Gastroesophageal sphincter (tissue), 4 donors: ENCODE results near the gene HCN3. TPM values are rescaled to one million over a fixed set of nuclear protein-coding genes. Genes with fewer than 3 reads are reported as not detected.

Experiments used
- ATAC-seq: fragments of 150-250 bp; one replicate; pipeline ENCODE4 v1.9.1; 2016; ENCODE audit warnings: mild to moderate bottlenecking, moderate library complexity
- H3K27ac ChIP-seq, 4 donors: fragments of 200-600 bp; sonication (generic) in 3 of 4; 1 replicate in 3 of 4; 2 replicates in 1 of 4; pipeline ENCODE4 v1.5.1; 2016 to 2019
- H3K27me3 ChIP-seq: fragments of 200-600 bp; sonication (generic); one replicate; pipeline ENCODE4 v1.5.1; 2019
- H3K36me3 ChIP-seq, 2 donors: fragments of 200-600 bp; sonication (generic); one replicate each; pipeline ENCODE4 v1.5.1; 2019; ENCODE audit warnings: control low read depth in 1 of 2
- H3K4me1 ChIP-seq, 3 donors: fragments of 200-600 bp; sonication (generic); 1 replicate in 2 of 3; 2 replicates in 1 of 3; pipeline ENCODE4 v1.5.1; 2016 to 2019; ENCODE audit warnings: control low read depth in 2 of 3
- H3K4me3 ChIP-seq, 2 donors: fragments of 200-600 bp; sonication (generic); one replicate each; pipeline ENCODE4 v1.5.1; 2019; ENCODE audit warnings: mild to moderate bottlenecking in 1 of 2, moderate library complexity in 1 of 2
- H3K9me3 ChIP-seq, 3 donors: fragments of 200-600 bp; sonication (generic); one replicate each; pipeline ENCODE4 v1.5.1; 2017 to 2019; ENCODE audit warnings: control low read depth in 2 of 3
- EP300 ChIP-seq: sonication (generic); formaldehyde crosslinking; IDR thresholded peaks from one replicate; pipeline ENCODE4 v1.6.1; 2017; ENCODE audit warnings: antibody characterized with exemption, mild to moderate bottlenecking
- POLR2A ChIP-seq, 2 donors: fragments of 450-650 bp; IDR thresholded peaks; one replicate each; pipeline ENCODE4 v1.6.1; 2017; ENCODE audit warnings: antibody characterized with exemption in 2 of 2, mild to moderate bottlenecking in 2 of 2, moderate library complexity in 1 of 2
- POLR2AphosphoS5 ChIP-seq: sonication (generic); formaldehyde crosslinking; IDR thresholded peaks from one replicate; pipeline ENCODE4 v1.6.1; 2017; ENCODE audit warnings: antibody characterized with exemption
- WGBS, 2 donors: methylation state at CpG; one replicate each; pipeline ENCODE4 v1.1.5; 2018; ENCODE audit warnings: low coverage in 1 of 2; 5-methylcytosine and 5-hydroxymethylcytosine counted together
- total RNA-seq, 4 donors: library from RNA; depleted of rRNA; stranded (reverse); fragments of >200 nt; gene quantifications; one replicate each; pipeline ENCODE4 v1.1.0, GENCODE V29; 2016
- TF ChIP-seq, protein P1 (sequence below), 4 experiments: fragments of 200-600 bp in 2 of 4; fragments of 450-650 bp in 2 of 4; sonication (generic) in 1 of 4; IDR thresholded peaks; one replicate each; pipeline ENCODE4 v1.5.1; 2017 to 2019; ENCODE audit warnings: antibody characterized with exemption in 4 of 4, mild to moderate bottlenecking in 2 of 4, moderate library complexity in 2 of 4

Gene HCN3
- total RNA-seq, 4 donors from 2014 or later, result 0.47 to 2.2 (median 1.6) TPM

- Histone ChIP-seq H3K27ac (no peak overlapping the region), H3K9me3 (no peaks in the 10 kb centered on the region), H3K4me3 (no peak overlapping the region), H3K36me3 (peaks cover 0 to 66% of the 10 kb centered on the region in 2 donors), H3K4me1 (peaks cover 0 to 23% (median 14%) of the 10 kb centered on the region in 3 donors), H3K27me3 (no peaks in the 10 kb centered on the region)
- TF ChIP-seq, protein P1, sequence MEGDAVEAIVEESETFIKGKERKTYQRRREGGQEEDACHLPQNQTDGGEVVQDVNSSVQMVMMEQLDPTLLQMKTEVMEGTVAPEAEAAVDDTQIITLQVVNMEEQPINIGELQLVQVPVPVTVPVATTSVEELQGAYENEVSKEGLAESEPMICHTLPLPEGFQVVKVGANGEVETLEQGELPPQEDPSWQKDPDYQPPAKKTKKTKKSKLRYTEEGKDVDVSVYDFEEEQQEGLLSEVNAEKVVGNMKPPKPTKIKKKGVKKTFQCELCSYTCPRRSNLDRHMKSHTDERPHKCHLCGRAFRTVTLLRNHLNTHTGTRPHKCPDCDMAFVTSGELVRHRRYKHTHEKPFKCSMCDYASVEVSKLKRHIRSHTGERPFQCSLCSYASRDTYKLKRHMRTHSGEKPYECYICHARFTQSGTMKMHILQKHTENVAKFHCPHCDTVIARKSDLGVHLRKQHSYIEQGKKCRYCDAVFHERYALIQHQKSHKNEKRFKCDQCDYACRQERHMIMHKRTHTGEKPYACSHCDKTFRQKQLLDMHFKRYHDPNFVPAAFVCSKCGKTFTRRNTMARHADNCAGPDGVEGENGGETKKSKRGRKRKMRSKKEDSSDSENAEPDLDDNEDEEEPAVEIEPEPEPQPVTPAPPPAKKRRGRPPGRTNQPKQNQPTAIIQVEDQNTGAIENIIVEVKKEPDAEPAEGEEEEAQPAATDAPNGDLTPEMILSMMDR (IDR thresholded peaks at IDR 0.05), result no peak
- no peak for TF ChIP-seq POLR2AphosphoS5
- TF ChIP-seq POLR2A (IDR thresholded peaks at IDR 0.05), result no peak
- no peak for TF ChIP-seq EP300
- WGBS, 2 donors, result 66 to 75% methylated on average over 2 to 5 of the region's 8 CpGs
- ATAC-seq, result no peak
These were observed 36.0 kb downstream of the HCN3 start for GRCh38 chr1:155313261-155313660.

DNA sequence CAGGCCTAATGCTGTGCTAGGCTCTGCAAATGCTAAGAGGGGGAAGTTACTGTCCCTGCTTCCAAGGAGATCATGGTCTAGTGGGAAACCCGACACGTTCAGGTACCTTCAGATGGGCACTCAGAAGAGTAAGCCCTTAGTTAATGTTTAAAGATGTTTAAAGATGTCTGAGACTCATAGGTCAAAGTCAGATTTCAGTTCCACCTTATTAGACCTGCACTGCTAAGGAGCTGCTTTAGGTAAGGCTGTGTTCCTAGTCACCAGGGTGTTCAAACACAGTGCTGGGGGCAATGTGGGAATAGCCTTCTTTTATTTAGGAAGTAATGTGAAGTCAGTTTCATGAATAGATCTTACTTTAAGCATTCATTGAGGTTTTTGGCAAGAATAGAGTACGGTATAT, 39.7 kb downstream of the HCN3 start:
- Histone ChIP-seq H3K9me3 (no peaks in the 10 kb centered on the region), H3K36me3 (peaks cover 0 to 57% of the 10 kb centered on the region in 2 donors), H3K4me1 (peaks cover 0 to 24% (median 14%) of the 10 kb centered on the region in 3 donors), H3K27ac (no peak overlapping the region), H3K27me3 (no peaks in the 10 kb centered on the region), H3K4me3 (no peak overlapping the region)
- WGBS, 2 donors, result 75 to 80% methylated on average over 1 to 3 of the region's 3 CpGs
- TF ChIP-seq, protein P1 (IDR thresholded peaks at IDR 0.05), result no peak
- no peak for TF ChIP-seq POLR2A (IDR thresholded peaks at IDR 0.05)
- no peak for TF ChIP-seq POLR2AphosphoS5
- TF ChIP-seq EP300, result no peak
- ATAC-seq, result no peak

DNA sequence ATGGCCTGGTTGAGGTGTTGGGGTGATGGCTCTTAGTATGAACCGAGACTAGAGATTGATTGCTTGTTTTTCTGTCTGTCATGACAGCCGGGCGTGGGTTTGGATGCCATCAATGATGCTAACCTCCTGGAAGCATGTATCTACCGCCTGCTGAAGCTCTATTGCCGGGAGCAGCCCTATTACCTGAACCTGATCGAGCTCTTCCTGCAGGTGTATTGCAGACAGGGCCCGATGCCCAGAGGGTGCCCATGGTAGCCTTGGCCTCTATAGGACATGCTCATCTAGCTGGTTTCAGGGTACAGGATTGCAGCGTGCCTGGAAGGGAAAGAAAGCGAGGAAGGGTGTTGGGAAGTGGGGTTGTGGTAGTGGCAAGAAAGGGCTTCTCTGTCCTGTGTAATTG, 40.8 kb downstream of the HCN3 start:
- no peaks in the 10 kb centered on the region for H3K27me3 ChIP-seq
- H3K4me1 ChIP-seq, result peaks cover 0 to 34% (median 17%) of the 10 kb centered on the region in 3 donors
- H3K36me3 ChIP-seq, result peaks cover 0 to 45% of the 10 kb centered on the region in 2 donors
- WGBS, 2 donors, result 79 to 86% methylated on average over 4 of the region's 9 CpGs
- no peak overlapping the region for H3K27ac ChIP-seq
- ATAC-seq, result no peak
- no peak overlapping the region for H3K4me3 ChIP-seq
- no peak for TF ChIP-seq POLR2AphosphoS5
- no peak for TF ChIP-seq POLR2A (IDR thresholded peaks at IDR 0.05)
- TF ChIP-seq EP300, result no peak
- TF ChIP-seq, protein P1 (IDR thresholded peaks at IDR 0.05), result no peak
- no peaks in the 10 kb centered on the region for H3K9me3 ChIP-seq

DNA sequence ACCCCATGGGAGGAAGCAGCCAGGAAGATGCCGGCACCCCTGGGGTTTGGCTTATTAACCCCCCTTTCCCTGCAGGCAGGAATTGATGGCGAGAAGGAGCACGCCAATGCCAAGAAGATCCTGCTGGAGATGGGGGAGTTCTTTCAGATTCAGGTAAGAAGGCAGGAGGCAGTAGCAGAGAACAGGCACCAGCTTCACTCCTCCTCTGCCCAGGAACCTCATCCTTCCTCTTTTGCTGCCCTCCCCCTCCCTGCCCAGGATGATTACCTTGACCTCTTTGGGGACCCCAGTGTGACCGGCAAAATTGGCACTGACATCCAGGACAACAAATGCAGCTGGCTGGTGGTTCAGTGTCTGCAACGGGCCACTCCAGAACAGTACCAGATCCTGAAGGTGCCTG, 42.3 kb downstream of the HCN3 start:
- 88 to 94% methylated on average over 3 of the region's 5 CpGs for WGBS, 2 donors
- TF ChIP-seq POLR2A (IDR thresholded peaks at IDR 0.05) (no peak), EP300 (no peak), POLR2AphosphoS5 (no peak)
- TF ChIP-seq, protein P1 (IDR thresholded peaks at IDR 0.05), result no peak
- peaks cover 0 to 36% (median 17%) of the 10 kb centered on the region in 3 donors for H3K4me1 ChIP-seq
- no peaks in the 10 kb centered on the region for H3K27me3 ChIP-seq
- ATAC-seq, result no peak
- H3K27ac ChIP-seq, result peak overlapping the region in 1 of 4 donors; percentile 98
- H3K36me3 ChIP-seq, result peaks cover 0 to 31% of the 10 kb centered on the region in 2 donors
- no peaks in the 10 kb centered on the region for H3K9me3 ChIP-seq
- H3K4me3 ChIP-seq, result no peak overlapping the region

GRCh38 chr1:155320252-155320651, 43.0 kb downstream of the HCN3 start:
- Histone ChIP-seq H3K4me1 (peaks cover 0 to 43% (median 17%) of the 10 kb centered on the region in 3 donors), H3K9me3 (no peaks in the 10 kb centered on the region), H3K27me3 (no peaks in the 10 kb centered on the region), H3K27ac (peak overlapping the region in 3 of 4 donors; percentile 98 to 99 (median 99)), H3K4me3 (peak overlapping the region; percentile 47 to 92), H3K36me3 (peaks cover 0 to 24% of the 10 kb centered on the region in 2 donors)
- 15 to 30% methylated on average over 6 to 11 of the region's 11 CpGs for WGBS, 2 donors
- ATAC-seq, result no peak
- TF ChIP-seq POLR2AphosphoS5, result no peak
- TF ChIP-seq, protein P1 (IDR thresholded peaks at IDR 0.05), result no peak
- no peak for TF ChIP-seq EP300
- TF ChIP-seq POLR2A (IDR thresholded peaks at IDR 0.05), result no peak
